H1 (cell line): ENCODE results near the gene OOSP3. TPM values are rescaled to one million over a fixed set of nuclear protein-coding genes. Genes with fewer than 3 reads are reported as not detected.

Experiments used
- RAD21 ChIP-seq, 2 experiments: IDR thresholded peaks in 1 of 2; conservative IDR thresholded peaks in 1 of 2; 2 replicates each; pipeline ENCODE4 v1.6.1; 2011; ENCODE audit warnings: low read depth in 2 of 2, low read length in 2 of 2, improper control_type of control experiment in 1 of 2, inconsistent platforms in 1 of 2, mild to moderate bottlenecking in 1 of 2, moderate library complexity in 1 of 2
- TAF1 ChIP-seq: IDR thresholded peaks from 2 replicates; pipeline ENCODE4 v1.6.1; 2011; ENCODE audit warnings: mild to moderate bottlenecking, low read depth, low read length
- polyA plus RNA-seq, 7 experiments: library from polyadenylated mRNA; depleted of rRNA in 3 of 7; stranded (reverse) in 5 of 7; unstranded in 2 of 7; fragments of >200 nt in 5 of 7; fragments of 200-250 nt in 2 of 7; gene quantifications; 1 replicate in 5 of 7; 2 replicates in 1 of 7; 4 replicates in 1 of 7; pipeline versions ENCODE4 v1.2.1 to v1.2.3, GENCODE V29; 2011 to 2013; ENCODE audit warnings: missing spikeins in 2 of 7, mixed read lengths in 2 of 7
- total RNA-seq: library from RNA; stranded (reverse); fragmentation: NEBNext Ultra II Directional; extraction: Animal tissue kit (Norgen Biotek cat#: 25700); gene quantifications from 2 replicates; pipeline ENCODE4 v1.2.1, GENCODE V29; 2021

OOSP3 gene
- total and polyA plus RNA-seq, 2 of the 8 experiments (the other 6 are each of a cell fraction or from before 2014, with no cell fraction given): not detected

DNA sequence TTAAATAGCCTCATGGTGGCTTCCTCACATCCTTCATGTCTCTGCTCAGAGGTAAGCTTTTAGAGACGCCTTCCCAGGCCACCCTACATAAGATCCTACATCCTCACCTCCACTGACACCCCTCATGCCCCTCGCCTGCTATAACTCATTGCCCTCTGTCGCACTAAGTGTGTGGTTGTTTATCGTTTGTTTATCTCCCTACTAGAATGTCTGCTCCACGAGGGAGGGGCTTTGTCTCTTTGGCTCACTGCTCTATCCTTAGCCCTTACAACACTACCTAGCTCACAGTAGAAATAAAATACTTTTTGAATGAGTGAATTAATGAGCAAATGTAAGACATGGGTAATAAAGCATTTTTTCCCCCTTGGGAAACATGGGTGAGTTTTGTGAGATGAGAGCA lies 32.0 kb upstream of the OOSP3 start (continued):
- no peak for TF ChIP-seq TAF1
- TF ChIP-seq RAD21 (IDR thresholded peaks at IDR 0.05 in 1 of 2, conservative IDR thresholded peaks at IDR 0.05 in 1 of 2; ENCODE audit: low read depth in 2 of 2, low read length in 2 of 2): no peak
